Smooth muscle cell (in vitro differentiated cells): ENCODE data around the gene TXLNA. TPM values are rescaled to one million over a fixed set of nuclear protein-coding genes. Genes with fewer than 3 reads are reported as not detected.
A peak's percentile ranks its signal among the peaks of the same experiment; 100 is the strongest.

Source experiments
- DNase-seq: peaks from one replicate; lab custom pipeline; 2025; ENCODE audit not compliant: unreplicated experiment; lab: John Stamatoyannopoulos, UW
- H2AFZ ChIP-seq: fragments of 200-600 bp; sonication (generic); 2 replicates; pipeline ENCODE4 v1.6.0; 2016; ENCODE audit warnings: antibody characterized with exemption, low read depth, mild to moderate bottlenecking
- H3F3A ChIP-seq: fragments of 200-600 bp; sonication (generic); 2 replicates; pipeline ENCODE4 v1.6.0; 2017; ENCODE audit warnings: antibody characterized with exemption, low read depth
- H3K27ac ChIP-seq: fragments of 200-600 bp; sonication (generic); 2 replicates; pipeline ENCODE4 v1.5.1; 2016; ENCODE audit warnings: low read depth, mild to moderate bottlenecking
- H3K27me3 ChIP-seq: fragments of 200-600 bp; sonication (generic); 2 replicates; pipeline ENCODE4 v1.6.1; 2016; ENCODE audit warnings: low read depth, mild to moderate bottlenecking
- H3K36me3 ChIP-seq: fragments of 200-600 bp; sonication (generic); 2 replicates; pipeline ENCODE4 v1.5.1; 2016; ENCODE audit warnings: low read depth
- H3K4me1 ChIP-seq: fragments of 200-600 bp; sonication (generic); 2 replicates; pipeline ENCODE4 v1.5.1; 2016; ENCODE audit warnings: low read depth
- H3K4me2 ChIP-seq: fragments of 200-600 bp; sonication (generic); 2 replicates; pipeline ENCODE4 v1.6.0; 2016; ENCODE audit warnings: mild to moderate bottlenecking
- H3K4me3 ChIP-seq: fragments of 200-600 bp; sonication (generic); 2 replicates; pipeline ENCODE4 v1.5.1; 2016; ENCODE audit warnings: mild to moderate bottlenecking
- H3K79me2 ChIP-seq: fragments of 200-600 bp; sonication (generic); 2 replicates; pipeline ENCODE4 v1.6.0; 2016; ENCODE audit warnings: low read depth, mild to moderate bottlenecking
- H3K9ac ChIP-seq: fragments of 200-600 bp; sonication (generic); 2 replicates; pipeline ENCODE4 v1.6.0; 2016; ENCODE audit warnings: low read depth
- H3K9me3 ChIP-seq: fragments of 200-600 bp; sonication (generic); replicated peaks from 2 replicates; pipeline ENCODE4 v1.5.1; 2016; ENCODE audit warnings: low read depth
- H4K20me1 ChIP-seq: fragments of 200-600 bp; sonication (generic); 2 replicates; pipeline ENCODE4 v1.6.0; 2016; ENCODE audit warnings: low read depth
- CTCF ChIP-seq: fragments of 200-600 bp; sonication (generic); IDR thresholded peaks from 2 replicates; pipeline ENCODE4 v1.5.1; 2017; ENCODE audit warnings: borderline replicate concordance, mild to moderate bottlenecking, antibody characterized with exemption; ENCODE audit not compliant: insufficient read depth, poor library complexity, severe bottlenecking
- WGBS: methylation state at CpG from one replicate; pipeline ENCODE4 v1.1.7; 2016; ENCODE audit warnings: low lambda C conversion rate; 5-methylcytosine and 5-hydroxymethylcytosine counted together
- polyA plus RNA-seq: library from polyadenylated mRNA; unstranded; fragments of >200 nt; fragmentation: Nextera tagmentation; extraction: Ambion mirVana; gene quantifications from 2 replicates; pipeline ENCODE4 v1.2.1, GENCODE V29; 2016
- total RNA-seq: library from RNA; depleted of rRNA; stranded (reverse); fragments of >200 nt; gene quantifications from 2 replicates; pipeline ENCODE4 v1.2.3, GENCODE V29; 2014

TXLNA gene
- total and polyA plus RNA-seq, 2 experiments from 2014 or later = 42.0 to 42.7 TPM

DNA sequence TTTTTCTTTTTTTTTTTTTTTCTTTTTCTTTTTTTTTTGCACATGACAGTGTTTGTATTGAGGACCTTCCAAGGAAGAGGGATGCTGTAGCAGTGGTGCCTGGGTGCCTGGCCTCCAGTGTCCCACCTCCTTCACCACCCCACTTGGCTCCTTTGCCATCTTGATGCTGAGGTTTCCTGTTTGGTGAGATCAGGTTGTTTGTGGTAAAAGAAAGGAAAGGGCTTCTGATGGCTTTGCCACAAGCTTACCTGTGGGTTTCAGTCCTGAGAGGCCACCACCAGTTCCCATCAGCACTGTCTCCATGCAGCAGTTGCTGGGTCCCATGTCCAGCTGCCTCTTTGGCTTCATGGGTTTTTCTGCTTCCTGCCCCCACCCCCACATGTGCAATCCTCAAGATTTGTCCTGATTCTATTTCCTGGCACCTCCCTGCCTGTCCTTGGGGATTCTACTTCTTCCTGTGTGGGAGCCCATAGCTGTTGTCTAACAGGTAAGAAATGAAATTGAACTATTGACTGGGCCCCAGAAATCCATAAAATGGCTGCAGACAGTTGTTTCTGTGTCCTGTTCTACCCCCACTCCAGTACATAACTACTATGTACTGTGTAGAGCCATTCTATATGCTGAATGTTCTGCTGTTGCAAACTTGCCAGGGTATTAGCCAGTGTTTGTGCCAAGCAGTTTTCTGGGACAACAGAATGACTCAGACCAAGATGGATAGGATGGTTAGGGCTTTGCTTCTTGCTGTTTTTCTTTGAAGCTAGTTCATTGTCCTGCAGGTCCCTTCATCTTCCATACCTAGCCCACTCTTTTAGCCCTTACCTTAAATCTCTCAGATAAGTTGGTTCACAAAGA is 16.7 kb downstream of the TXLNA start:
- Histone ChIP-seq H3K4me2 (no peak overlapping the region), H3K9ac (no peak overlapping the region), H3K79me2 (no peaks in the 10 kb centered on the region), H3K4me3 (no peak overlapping the region), H3K27ac (peak overlapping the region; percentile 19), H3K27me3 (no peaks in the 10 kb centered on the region), H3K4me1 (peaks cover 13% of the 10 kb centered on the region), H3F3A (peaks cover 37% of the 10 kb centered on the region), H3K36me3 (peaks cover 9% of the 10 kb centered on the region), H3K9me3 (no peaks in the 10 kb centered on the region), H2AFZ (no peak overlapping the region), H4K20me1 (peaks cover 25% of the 10 kb centered on the region)
- TF ChIP-seq CTCF = no peak
- DNase-seq = no peak

GRCh38 chr1:32197074-32197473 is 17.6 kb downstream of the TXLNA start:
- Histone ChIP-seq H4K20me1 (peaks cover 16% of the 10 kb centered on the region), H3K4me1 (peaks cover 18% of the 10 kb centered on the region), H3K36me3 (peaks cover 9% of the 10 kb centered on the region), H3K9ac (no peak overlapping the region), H3F3A (peaks cover 40% of the 10 kb centered on the region), H3K27me3 (no peaks in the 10 kb centered on the region), H3K4me3 (no peak overlapping the region), H3K79me2 (no peaks in the 10 kb centered on the region), H3K4me2 (no peak overlapping the region), H3K9me3 (no peaks in the 10 kb centered on the region), H3K27ac (peak overlapping the region; percentile 19), H2AFZ (no peak overlapping the region)
- WGBS = 100% methylated on average over 1 of the region's 1 CpG
- TF ChIP-seq CTCF = no peak
- no peak for DNase-seq

DNA sequence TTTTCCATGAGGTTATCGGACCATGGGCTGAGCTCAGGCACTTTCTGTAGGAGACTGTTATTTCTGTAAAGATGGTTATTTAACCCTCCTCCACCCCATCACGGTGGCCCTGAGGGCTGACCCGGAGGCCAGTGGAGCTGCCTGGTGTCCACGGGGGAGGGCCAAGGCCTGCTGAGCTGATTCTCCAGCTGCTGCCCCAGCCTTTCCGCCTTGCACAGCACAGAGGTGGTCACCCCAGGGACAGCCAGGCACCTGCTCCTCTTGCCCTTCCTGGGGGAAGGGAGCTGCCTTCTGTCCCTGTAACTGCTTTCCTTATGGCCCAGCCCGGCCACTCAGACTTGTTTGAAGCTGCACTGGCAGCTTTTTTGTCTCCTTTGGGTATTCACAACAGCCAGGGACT is 18.4 kb downstream of the TXLNA start:
- TF ChIP-seq CTCF = no peak
- Histone ChIP-seq H3K9ac (no peak overlapping the region), H3F3A (peaks cover 40% of the 10 kb centered on the region), H2AFZ (no peak overlapping the region), H3K4me3 (no peak overlapping the region), H3K27me3 (no peaks in the 10 kb centered on the region), H3K9me3 (no peaks in the 10 kb centered on the region), H4K20me1 (peaks cover 11% of the 10 kb centered on the region), H3K79me2 (no peaks in the 10 kb centered on the region), H3K4me2 (no peak overlapping the region), H3K36me3 (peaks cover 9% of the 10 kb centered on the region), H3K4me1 (peaks cover 18% of the 10 kb centered on the region), H3K27ac (peak overlapping the region; percentile 24)
- WGBS = 85% methylated on average over 6 of the region's 6 CpGs
- no peak for DNase-seq
